ENCODE measurements around the gene CRTC1.

Gene CRTC1

DNA sequence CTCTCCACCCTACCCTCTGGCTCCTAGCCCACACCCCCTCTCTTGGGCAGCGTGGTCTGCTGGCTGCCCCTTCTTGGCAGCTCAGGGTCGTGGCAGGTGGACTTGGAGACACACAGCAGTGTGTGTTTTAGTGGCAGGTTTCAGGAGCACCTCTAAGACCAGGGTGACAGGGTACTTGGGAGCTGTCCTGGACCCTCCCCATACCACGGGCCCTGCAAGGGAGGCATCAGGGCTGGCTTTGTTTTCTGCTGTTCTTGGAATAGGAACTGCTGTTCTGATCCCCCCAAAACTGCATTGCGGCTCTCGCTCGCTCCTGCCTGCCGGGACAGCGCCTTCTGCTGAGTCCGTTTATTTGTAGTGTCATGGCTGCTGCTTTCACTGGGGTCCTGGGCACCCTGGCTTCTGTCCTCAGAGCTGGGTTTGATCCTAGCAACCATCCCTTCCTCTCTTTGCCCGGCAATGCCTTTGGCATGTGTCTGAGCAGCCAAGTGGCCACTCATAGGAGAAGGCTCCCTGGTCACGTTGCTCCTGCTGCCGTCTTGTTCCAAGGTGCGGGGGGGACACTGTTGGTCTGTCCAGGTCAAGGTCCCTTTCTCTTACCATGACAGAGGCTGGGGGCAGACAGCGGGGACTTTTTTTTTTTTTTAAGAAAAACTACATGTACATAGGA is 95.5 kb downstream of the CRTC1 start:
- H2BK15ac ChIP-seq (ENCODE audit: low read length), result no peak overlapping the region
- H3K4ac ChIP-seq (ENCODE audit: low read length), result no peak overlapping the region
- H3K4me2 ChIP-seq (ENCODE audit: insufficient read depth, low read length, poor library complexity, severe bottlenecking), result no peak overlapping the region
- no peak overlapping the region for H3K4me3 ChIP-seq (ENCODE audit: low read length in 2 of 2)
- H3K14ac ChIP-seq (ENCODE audit: low read length), result no peak overlapping the region
- H3K4me1 ChIP-seq (ENCODE audit: control insufficient read depth in 2 of 2, insufficient read depth in 1 of 2, low read depth in 1 of 2, low read length in 2 of 2), result peaks cover 0 to 2% of the 10 kb centered on the region in 2 donors
- H3K36me3 ChIP-seq (replicated peaks in 1 of 2; ENCODE audit: control insufficient read depth in 2 of 2, insufficient read depth in 2 of 2, low read length in 2 of 2), result no peaks in the 10 kb centered on the region
- DNase-seq (ENCODE audit: low spot score), result no peak
- peak overlapping the region; percentile 37 for H3K23ac ChIP-seq (ENCODE audit: low read depth, low read length, poor library complexity)
- no peak overlapping the region for H3K27ac ChIP-seq (replicated peaks; ENCODE audit: low read length)
- H2BK12ac ChIP-seq (ENCODE audit: low read length), result no peak overlapping the region
- no CpG with 5 or more reads among the region's 14 CpGs for WGBS, 2 donors (ENCODE audit: extremely low coverage in 2 of 2, insufficient read length in 2 of 2, insufficient replicate concordance in 1 of 2)
- H3K9ac ChIP-seq (ENCODE audit: low read depth, low read length, poor library complexity), result no peak overlapping the region
- H2AK5ac ChIP-seq (ENCODE audit: low read depth, low read length), result peak overlapping the region; percentile 68
- H3K79me1 ChIP-seq (ENCODE audit: low read depth, low read length), result no peaks in the 10 kb centered on the region
- no peak overlapping the region for H2BK120ac ChIP-seq (ENCODE audit: low read depth, low read length)
- H3K18ac ChIP-seq (ENCODE audit: low read length), result peak overlapping the region; percentile 64
- H3K9me3 ChIP-seq (replicated peaks in 1 of 2; ENCODE audit: control insufficient read depth in 2 of 2, insufficient read depth in 1 of 2, low read depth in 1 of 2, low read length in 2 of 2), result no peaks in the 10 kb centered on the region
- H3K27me3 ChIP-seq (ENCODE audit: control insufficient read depth in 3 of 3, insufficient read depth in 3 of 3, low read depth in 1 of 3, low read length in 3 of 3), result peaks cover 0 to 39% (median 2%) of the 10 kb centered on the region in 3 experiments
- no peak overlapping the region for H2AFZ ChIP-seq (ENCODE audit: low read length)
- no peak overlapping the region for H4K8ac ChIP-seq (ENCODE audit: low read depth, low read length)
- no peak overlapping the region for H4K91ac ChIP-seq (ENCODE audit: low read depth, low read length, poor library complexity)
- H2BK5ac ChIP-seq (ENCODE audit: low read length), result no peak overlapping the region

DNA sequence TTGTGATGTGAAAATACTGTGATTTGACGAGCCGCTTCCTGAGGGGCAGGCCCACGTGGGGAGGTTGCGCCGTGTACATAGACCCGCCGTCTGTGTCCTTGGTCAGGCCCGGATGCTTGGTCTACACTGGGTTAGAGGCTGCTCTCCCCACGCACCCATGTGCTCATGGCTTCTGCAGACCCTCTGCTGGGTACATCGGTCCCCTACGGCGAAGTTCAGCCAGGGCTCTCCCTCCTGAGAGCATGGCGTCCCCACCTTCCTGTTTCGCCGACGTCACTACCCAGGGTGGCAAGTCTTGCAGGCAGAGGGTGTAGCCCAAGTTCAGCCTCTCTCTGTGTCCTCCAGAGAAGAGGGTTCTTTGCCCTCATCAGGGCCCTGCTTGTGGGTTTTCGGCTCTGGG is 96.6 kb downstream of the CRTC1 start:
- H3K14ac ChIP-seq (ENCODE audit: low read length), result no peak overlapping the region
- H3K36me3 ChIP-seq (replicated peaks in 1 of 2; ENCODE audit: control insufficient read depth in 2 of 2, insufficient read depth in 2 of 2, low read length in 2 of 2), result no peaks in the 10 kb centered on the region
- peaks cover 0 to 49% (median 13%) of the 10 kb centered on the region in 3 experiments for H3K27me3 ChIP-seq (ENCODE audit: control insufficient read depth in 3 of 3, insufficient read depth in 3 of 3, low read depth in 1 of 3, low read length in 3 of 3)
- no peak overlapping the region for H3K27ac ChIP-seq (replicated peaks; ENCODE audit: low read length)
- no peak overlapping the region for H4K8ac ChIP-seq (ENCODE audit: low read depth, low read length)
- H3K4me3 ChIP-seq (ENCODE audit: low read length in 2 of 2), result no peak overlapping the region
- peaks cover 0 to 2% of the 10 kb centered on the region in 2 donors for H3K9me3 ChIP-seq (replicated peaks in 1 of 2; ENCODE audit: control insufficient read depth in 2 of 2, insufficient read depth in 1 of 2, low read depth in 1 of 2, low read length in 2 of 2)
- no peak for DNase-seq (ENCODE audit: low spot score)
- H3K23ac ChIP-seq (ENCODE audit: low read depth, low read length, poor library complexity), result no peak overlapping the region
- no peak overlapping the region for H2BK5ac ChIP-seq (ENCODE audit: low read length)
- H3K4me1 ChIP-seq (ENCODE audit: control insufficient read depth in 2 of 2, insufficient read depth in 1 of 2, low read depth in 1 of 2, low read length in 2 of 2), result peaks cover 0 to 5% of the 10 kb centered on the region in 2 donors
- no peak overlapping the region for H3K9ac ChIP-seq (ENCODE audit: low read depth, low read length, poor library complexity)
- H2BK120ac ChIP-seq (ENCODE audit: low read depth, low read length), result no peak overlapping the region
- H3K4ac ChIP-seq (ENCODE audit: low read length), result no peak overlapping the region
- no peaks in the 10 kb centered on the region for H3K79me1 ChIP-seq (ENCODE audit: low read depth, low read length)
- no peak overlapping the region for H4K91ac ChIP-seq (ENCODE audit: low read depth, low read length, poor library complexity)
- no peak overlapping the region for H2BK15ac ChIP-seq (ENCODE audit: low read length)
- H2BK12ac ChIP-seq (ENCODE audit: low read length), result no peak overlapping the region
- H2AFZ ChIP-seq (ENCODE audit: low read length), result no peak overlapping the region
- H3K4me2 ChIP-seq (ENCODE audit: insufficient read depth, low read length, poor library complexity, severe bottlenecking), result no peak overlapping the region
- H3K18ac ChIP-seq (ENCODE audit: low read length), result peak overlapping the region; percentile 27
- H2AK5ac ChIP-seq (ENCODE audit: low read depth, low read length), result no peak overlapping the region
- WGBS, 2 donors (ENCODE audit: extremely low coverage in 2 of 2, insufficient read length in 2 of 2, insufficient replicate concordance in 1 of 2), result no CpG with 5 or more reads among the region's 17 CpGs

DNA sequence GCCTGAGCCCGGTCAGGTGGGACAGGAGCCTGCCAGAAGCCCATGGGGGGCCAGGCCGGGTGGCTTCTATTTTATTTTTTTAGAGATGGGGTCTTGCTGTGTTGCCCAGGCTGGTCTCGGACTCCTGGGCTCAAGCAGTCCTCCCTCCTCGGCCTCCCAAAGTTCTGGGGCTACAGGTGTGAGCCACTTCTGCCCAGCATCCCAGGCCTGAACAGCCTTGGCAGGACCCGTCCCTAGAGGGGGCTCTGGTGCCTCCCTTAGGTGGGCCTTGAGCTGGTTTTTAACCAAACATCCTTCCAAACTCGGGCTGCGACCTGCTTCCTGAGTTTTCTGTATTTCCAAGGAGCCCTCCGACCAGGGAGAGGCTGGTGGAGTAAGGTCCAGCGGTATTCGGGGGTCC is 97.2 kb downstream of the CRTC1 start:
- H3K4me3 ChIP-seq (ENCODE audit: low read length in 2 of 2), result no peak overlapping the region
- H4K8ac ChIP-seq (ENCODE audit: low read depth, low read length), result no peak overlapping the region
- H2BK12ac ChIP-seq (ENCODE audit: low read length), result no peak overlapping the region
- no peak overlapping the region for H3K23ac ChIP-seq (ENCODE audit: low read depth, low read length, poor library complexity)
- no peak overlapping the region for H3K4me2 ChIP-seq (ENCODE audit: insufficient read depth, low read length, poor library complexity, severe bottlenecking)
- H3K27ac ChIP-seq (replicated peaks; ENCODE audit: low read length), result no peak overlapping the region
- WGBS, 2 donors (ENCODE audit: extremely low coverage in 2 of 2, insufficient read length in 2 of 2, insufficient replicate concordance in 1 of 2), result no CpG with 5 or more reads among the region's 10 CpGs
- H2BK15ac ChIP-seq (ENCODE audit: low read length), result no peak overlapping the region
- H3K14ac ChIP-seq (ENCODE audit: low read length), result no peak overlapping the region
- no peak for DNase-seq (ENCODE audit: low spot score)
- no peaks in the 10 kb centered on the region for H3K79me1 ChIP-seq (ENCODE audit: low read depth, low read length)
- H3K9ac ChIP-seq (ENCODE audit: low read depth, low read length, poor library complexity), result no peak overlapping the region
- no peak overlapping the region for H2BK5ac ChIP-seq (ENCODE audit: low read length)
- peaks cover 0 to 53% (median 17%) of the 10 kb centered on the region in 3 experiments for H3K27me3 ChIP-seq (ENCODE audit: control insufficient read depth in 3 of 3, insufficient read depth in 3 of 3, low read depth in 1 of 3, low read length in 3 of 3)
- no peak overlapping the region for H2AK5ac ChIP-seq (ENCODE audit: low read depth, low read length)
- no peak overlapping the region for H4K91ac ChIP-seq (ENCODE audit: low read depth, low read length, poor library complexity)
- peaks cover 3 to 9% of the 10 kb centered on the region in 2 donors for H3K4me1 ChIP-seq (ENCODE audit: control insufficient read depth in 2 of 2, insufficient read depth in 1 of 2, low read depth in 1 of 2, low read length in 2 of 2)
- no peaks in the 10 kb centered on the region for H3K36me3 ChIP-seq (replicated peaks in 1 of 2; ENCODE audit: control insufficient read depth in 2 of 2, insufficient read depth in 2 of 2, low read length in 2 of 2)
- no peak overlapping the region for H3K18ac ChIP-seq (ENCODE audit: low read length)
- no peak overlapping the region for H3K4ac ChIP-seq (ENCODE audit: low read length)
- H2BK120ac ChIP-seq (ENCODE audit: low read depth, low read length), result no peak overlapping the region
- peaks cover 0 to 2% of the 10 kb centered on the region in 2 donors for H3K9me3 ChIP-seq (replicated peaks in 1 of 2; ENCODE audit: control insufficient read depth in 2 of 2, insufficient read depth in 1 of 2, low read depth in 1 of 2, low read length in 2 of 2)
- no peak overlapping the region for H2AFZ ChIP-seq (ENCODE audit: low read length)

DNA sequence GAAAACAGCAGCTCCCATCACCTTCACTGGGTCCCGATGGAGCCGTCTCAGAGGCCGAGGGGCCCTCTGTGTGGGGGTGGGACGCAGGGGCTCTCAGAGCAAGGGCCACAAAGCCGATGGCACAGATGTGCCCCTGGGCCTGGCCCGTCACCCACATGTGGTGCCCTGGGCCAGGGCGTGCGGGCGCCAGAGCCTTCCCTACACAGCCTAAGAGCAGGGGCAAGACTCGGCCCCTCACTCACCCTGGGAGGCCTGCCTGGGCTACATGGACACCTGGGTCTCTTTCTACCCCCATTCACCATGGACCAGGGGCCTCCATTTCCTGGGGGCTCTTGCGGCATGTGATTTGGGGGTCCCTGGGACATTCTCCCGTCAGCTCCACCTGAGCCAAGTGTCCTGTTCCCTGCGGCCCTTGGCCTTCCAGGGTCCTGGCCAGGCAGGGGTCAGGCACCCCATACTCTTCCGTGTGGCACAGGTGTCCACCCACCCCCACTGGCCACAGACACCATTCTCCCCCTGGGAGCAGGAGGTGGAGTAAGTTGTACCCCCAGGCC is 97.6 kb downstream of the CRTC1 start:
- H4K91ac ChIP-seq (ENCODE audit: low read depth, low read length, poor library complexity), result no peak overlapping the region
- no peak overlapping the region for H2AFZ ChIP-seq (ENCODE audit: low read length)
- H4K8ac ChIP-seq (ENCODE audit: low read depth, low read length), result no peak overlapping the region
- no peak overlapping the region for H2BK120ac ChIP-seq (ENCODE audit: low read depth, low read length)
- no peak overlapping the region for H3K27ac ChIP-seq (replicated peaks; ENCODE audit: low read length)
- H2BK15ac ChIP-seq (ENCODE audit: low read length), result no peak overlapping the region
- no peak for DNase-seq (ENCODE audit: low spot score)
- H3K18ac ChIP-seq (ENCODE audit: low read length), result no peak overlapping the region
- H3K79me1 ChIP-seq (ENCODE audit: low read depth, low read length), result no peaks in the 10 kb centered on the region
- no peak overlapping the region for H3K4ac ChIP-seq (ENCODE audit: low read length)
- H2BK5ac ChIP-seq (ENCODE audit: low read length), result no peak overlapping the region
- no peak overlapping the region for H3K23ac ChIP-seq (ENCODE audit: low read depth, low read length, poor library complexity)
- H3K9me3 ChIP-seq (replicated peaks in 1 of 2; ENCODE audit: control insufficient read depth in 2 of 2, insufficient read depth in 1 of 2, low read depth in 1 of 2, low read length in 2 of 2), result peaks cover 0 to 3% of the 10 kb centered on the region in 2 donors
- no peak overlapping the region for H3K4me2 ChIP-seq (ENCODE audit: insufficient read depth, low read length, poor library complexity, severe bottlenecking)
- no CpG with 5 or more reads among the region's 14 CpGs for WGBS, 2 donors (ENCODE audit: extremely low coverage in 2 of 2, insufficient read length in 2 of 2, insufficient replicate concordance in 1 of 2)
- peaks cover 2 to 57% (median 21%) of the 10 kb centered on the region in 3 experiments for H3K27me3 ChIP-seq (ENCODE audit: control insufficient read depth in 3 of 3, insufficient read depth in 3 of 3, low read depth in 1 of 3, low read length in 3 of 3)
- no peak overlapping the region for H3K14ac ChIP-seq (ENCODE audit: low read length)
- no peak overlapping the region for H3K9ac ChIP-seq (ENCODE audit: low read depth, low read length, poor library complexity)
- no peak overlapping the region for H2BK12ac ChIP-seq (ENCODE audit: low read length)
- H3K4me1 ChIP-seq (ENCODE audit: control insufficient read depth in 2 of 2, insufficient read depth in 1 of 2, low read depth in 1 of 2, low read length in 2 of 2), result peaks cover 5 to 11% of the 10 kb centered on the region in 2 donors
- no peak overlapping the region for H3K4me3 ChIP-seq (ENCODE audit: low read length in 2 of 2)
- peak overlapping the region; percentile 40 for H2AK5ac ChIP-seq (ENCODE audit: low read depth, low read length)
- no peaks in the 10 kb centered on the region for H3K36me3 ChIP-seq (replicated peaks in 1 of 2; ENCODE audit: control insufficient read depth in 2 of 2, insufficient read depth in 2 of 2, low read length in 2 of 2)
